Ovary (tissue), 9 donors: ENCODE data around the gene RYR2. TPM values are rescaled to one million over a fixed set of nuclear protein-coding genes. Genes with fewer than 3 reads are reported as not detected.
"Not testable (repeated sequence)": the region's sequence is repeated elsewhere in the genome, so short reads cannot be mapped to it uniquely, and the experiment has no call there.

Experiments used
- DNase-seq, 5 donors: peaks; one replicate each; pipeline ENCODE4 v3.0.0-alpha.2; 2019 to 2020
- H3K27ac ChIP-seq, 2 donors: fragments of 200-600 bp; one replicate each; pipeline versions ENCODE4 v1.5.1 to v1.8.0; 2019 to 2022
- H3K27me3 ChIP-seq: fragments of 200-600 bp; one replicate; pipeline ENCODE4 v1.8.0; 2022
- H3K36me3 ChIP-seq: fragments of 200-600 bp; sonication (generic); one replicate; pipeline ENCODE4 v1.5.1; 2019
- H3K4me1 ChIP-seq: one replicate; pipeline ENCODE4 v1.8.1; 2013; ENCODE audit warnings: mild to moderate bottlenecking, moderate library complexity; ENCODE audit not compliant: insufficient read depth
- H3K4me3 ChIP-seq: fragments of 200-600 bp; sonication (generic); one replicate; pipeline ENCODE4 v1.5.1; 2017
- H3K9me3 ChIP-seq, 2 donors: fragments of 200-600 bp in 1 of 2; sonication (generic) in 1 of 2; one replicate each; pipeline versions ENCODE4 v1.5.1 to v1.8.1; 2013 to 2019; ENCODE audit warnings: mild to moderate bottlenecking in 1 of 2, moderate library complexity in 1 of 2
- CTCF ChIP-seq, 3 donors: fragments of 450-650 bp in 2 of 3; fragments of 200-600 bp in 1 of 3; IDR thresholded peaks; one replicate each; pipeline versions ENCODE4 v1.5.1 to v1.8.0; 2016 to 2022; ENCODE audit warnings: antibody characterized with exemption in 3 of 3, mild to moderate bottlenecking in 1 of 3
- EP300 ChIP-seq: sonication (generic); formaldehyde crosslinking; IDR thresholded peaks from one replicate; pipeline ENCODE4 v1.6.1; 2017; ENCODE audit warnings: antibody characterized with exemption
- POLR2A ChIP-seq: fragments of 450-650 bp; IDR thresholded peaks from one replicate; pipeline ENCODE4 v1.6.1; 2017; ENCODE audit warnings: antibody characterized with exemption, mild to moderate bottlenecking, moderate library complexity
- WGBS, 3 donors: extraction: QIAGEN DNeasy Blood & Tissue Kit in 1 of 3; methylation state at CpG; one replicate each; pipeline versions ENCODE4 v1.1.5 to v1.1.7; 2013 to 2017; 5-methylcytosine and 5-hydroxymethylcytosine counted together
- intact Hi-C, 4 donors: fragments of 100-400 bp; cut with DNase I; formaldehyde crosslinking; loops; one replicate each; pipeline versions ENCODE4 v1.11.0 to v1.15.1; 2022 to 2023
- polyA plus RNA-seq, 2 donors: library from polyadenylated mRNA; stranded (reverse); fragments of 200-250 nt in 1 of 2; fragments of 350-450 nt in 1 of 2; fragmentation: Illumina TruSeq in 1 of 2; extraction: RNeasy Lipid Tissue Mini Kit (QIAGEN cat#74804) in 1 of 2; gene quantifications; one replicate each; pipeline ENCODE4 v1.2.3, GENCODE V29; 2013 to 2014
- total RNA-seq, 7 donors: library from RNA; depleted of rRNA in 2 of 7; stranded (reverse); fragments of >200 nt in 2 of 7; fragmentation: NEBNext Ultra II Directional in 3 of 7; extraction: Animal tissue kit (Norgen Biotek cat#: 25700) in 3 of 7; gene quantifications; one replicate each; pipeline versions ENCODE4 v1.1.0 to v1.2.4, GENCODE V29; 2016 to 2023
- donor health status: DM: no; HTN: no; CAD: no; lungs with moderate emphysema.
- donor health status: DM: no; HTN: no; CAD: no.
- donor health status: Bipolar disorder and iron deficiency.
- donor health status: DM: yes; HTN: yes; CAD: no.
- donor health status: DM: no; HTN: no; CAD: no.
- donor health status: DM: yes; HTN: yes; CAD: no.

RYR2 gene
- total and polyA plus RNA-seq, 9 donors, result 3.0 to 13.8 (median 5.4) TPM

GRCh38 chr1:237841485-237841884 lies 799.5 kb downstream of the RYR2 start:
- Histone ChIP-seq H3K9me3 (no peaks in the 10 kb centered on the region), H3K4me3 (no peak overlapping the region), H3K4me1 (no peaks in the 10 kb centered on the region), H3K27ac (no peak overlapping the region), H3K36me3 (no peaks in the 10 kb centered on the region), H3K27me3 (no peaks in the 10 kb centered on the region)
- TF ChIP-seq POLR2A (no peak), EP300 (no peak), CTCF (IDR thresholded peaks at IDR 0.05) (no peak)
- intact Hi-C loops, result no loop called here
- 70 to 76% (median 73%) methylated on average over 3 of the region's 3 CpGs for WGBS, 3 donors
- DNase-seq, result no peak

- intact Hi-C loops, DNase-seq, H3K4me1 ChIP-seq: not testable (repeated sequence)
Observed at GRCh38 chr1:237843516-237843915, 801.5 kb downstream of the RYR2 start.

GRCh38 chr1:237851210-237851845 lies 809.3 kb downstream of the RYR2 start:
- no peak overlapping the region for H3K27ac ChIP-seq
- no peak overlapping the region for H3K4me3 ChIP-seq
- no peaks in the 10 kb centered on the region for H3K27me3 ChIP-seq
- H3K9me3 ChIP-seq, result no peaks in the 10 kb centered on the region
- H3K4me1 ChIP-seq, result no peaks in the 10 kb centered on the region
- no peaks in the 10 kb centered on the region for H3K36me3 ChIP-seq
- 7 to 10% (median 8%) methylated on average over 6 of the region's 6 CpGs for WGBS, 3 donors
- DNase-seq, result no peak
- TF ChIP-seq POLR2A, result no peak
- TF ChIP-seq CTCF (IDR thresholded peaks at IDR 0.05), result no peak
- TF ChIP-seq EP300, result no peak
- intact Hi-C loops, result no loop called here

More at GRCh38 chr1:237843516-237843915, 801.5 kb downstream of the RYR2 start:
- H3K36me3 ChIP-seq, H3K27me3 ChIP-seq, H3K27ac ChIP-seq, H3K9me3 ChIP-seq, H3K4me3 ChIP-seq: not testable (repeated sequence)
- 90 to 100% (median 92%) methylated on average over 3 of the region's 3 CpGs for WGBS, 3 donors

- H3K27ac ChIP-seq, result no peak overlapping the region
- intact Hi-C loops, result no loop called here
- H3K27me3 ChIP-seq, result no peaks in the 10 kb centered on the region
- no peak for DNase-seq
- TF ChIP-seq POLR2A (no peak), EP300 (no peak), CTCF (IDR thresholded peaks at IDR 0.05) (no peak)
- 81 to 88% (median 83%) methylated on average over 3 of the region's 3 CpGs for WGBS, 3 donors
- H3K4me3 ChIP-seq, result no peak overlapping the region
- no peaks in the 10 kb centered on the region for H3K36me3 ChIP-seq
- no peaks in the 10 kb centered on the region for H3K4me1 ChIP-seq
- no peaks in the 10 kb centered on the region for H3K9me3 ChIP-seq
Observed at GRCh38 chr1:237852342-237852741, 810.4 kb downstream of the RYR2 start.

- WGBS, 3 donors, result 88 to 90% (median 89%) methylated on average over 7 of the region's 7 CpGs
- no peaks in the 10 kb centered on the region for H3K36me3 ChIP-seq
- TF ChIP-seq EP300 (no peak), POLR2A (no peak), CTCF (IDR thresholded peaks at IDR 0.05) (no peak)
- intact Hi-C loops, result no loop called here
- no peaks in the 10 kb centered on the region for H3K27me3 ChIP-seq
- no peak overlapping the region for H3K4me3 ChIP-seq
- no peaks in the 10 kb centered on the region for H3K9me3 ChIP-seq
- DNase-seq, result no peak
- no peak overlapping the region for H3K27ac ChIP-seq
- H3K4me1 ChIP-seq, result no peaks in the 10 kb centered on the region
Observed at GRCh38 chr1:237857455-237857854, 815.5 kb downstream of the RYR2 start.
